ENCODE results near the gene RNF213. TPM values are rescaled to one million over a fixed set of nuclear protein-coding genes. Genes with fewer than 3 reads are reported as not detected.

RNF213 gene
- total and polyA plus RNA-seq, 2 of the 8 experiments (the other 6 are each of a cell fraction or from before 2014, with no cell fraction given) = 33.8 to 62.8 TPM

- Histone ChIP-seq H3K27ac (ENCODE audit: low read depth, low read length) (no peak overlapping the region), H3K56ac (replicated peaks; ENCODE audit: insufficient read length, low read depth, low read length) (no peak overlapping the region), H2BK20ac (ENCODE audit: low read length) (no peak overlapping the region), H3K79me1 (ENCODE audit: low read depth, low read length) (no peaks in the 10 kb centered on the region), H2BK5ac (ENCODE audit: low read depth, low read length) (no peak overlapping the region), H3K18ac (ENCODE audit: extremely low read depth, low read length) (no peak overlapping the region), H4K20me1 (replicated peaks in 1 of 2; ENCODE audit: control insufficient read depth in 1 of 2, insufficient read depth in 2 of 2, low read length in 2 of 2) (peaks cover 7 to 10% of the 10 kb centered on the region in 2 experiments), H3K4ac (replicated peaks; ENCODE audit: insufficient read length, low read depth, low read length) (no peak overlapping the region), H3K9ac (replicated peaks in 1 of 4; ENCODE audit: extremely low read depth in 1 of 4, low read depth in 3 of 4, low read length in 3 of 4) (no peak overlapping the region), H2BK120ac (replicated peaks; ENCODE audit: low read depth, low read length) (no peak overlapping the region), H4K91ac (replicated peaks; ENCODE audit: insufficient read length, low read length) (no peak overlapping the region), H3K27me3 (replicated peaks in 1 of 4; ENCODE audit: control insufficient read depth in 3 of 4, extremely low read depth in 1 of 4, insufficient read depth in 3 of 4, low read length in 3 of 4) (no peaks in the 10 kb centered on the region), H2BK15ac (ENCODE audit: low read length) (no peak overlapping the region), H2BK12ac (ENCODE audit: low read depth, low read length) (no peak overlapping the region), H4K8ac (ENCODE audit: extremely low read depth, insufficient read depth, low read length) (no peak overlapping the region), H3K79me2 (ENCODE audit: control insufficient read depth in 1 of 2, insufficient read depth in 2 of 2, low read length in 2 of 2) (no peaks in the 10 kb centered on the region), H3K9me3 (ENCODE audit: insufficient read depth in 2 of 2, low read depth in 1 of 2, low read length in 1 of 2) (no peaks in the 10 kb centered on the region), H3K23me2 (ENCODE audit: low read depth, low read length) (no peaks in the 10 kb centered on the region), H4K5ac (ENCODE audit: insufficient read length, low read depth, low read length) (no peak overlapping the region), H3K4me1 (replicated peaks in 1 of 4; ENCODE audit: control insufficient read depth in 3 of 4, insufficient read depth in 4 of 4, low read length in 3 of 4) (no peaks in the 10 kb centered on the region), H3K4me3 (ENCODE audit: extremely low read depth in 1 of 4, insufficient read depth in 2 of 4, low read depth in 3 of 4, low read length in 4 of 4) (no peak overlapping the region), H3K23ac (ENCODE audit: insufficient read length) (no peak overlapping the region), H3K4me2 (ENCODE audit: insufficient read depth in 1 of 2, low read depth in 2 of 2, low read length in 2 of 2) (no peak overlapping the region), H2AFZ (ENCODE audit: low read length) (no peak overlapping the region), H3K14ac (ENCODE audit: insufficient read length) (no peak overlapping the region), H2AK5ac (ENCODE audit: low read depth, low read length) (no peak overlapping the region), H3K36me3 (ENCODE audit: control insufficient read depth in 2 of 4, insufficient read depth in 4 of 4, low read length in 3 of 4) (peaks cover 13 to 65% (median 41%) of the 10 kb centered on the region in 4 experiments; a peak in 7 of 8 replicates)
- WGBS, 2 experiments (ENCODE audit: extremely low coverage in 1 of 2, insufficient coverage in 1 of 2, insufficient read length in 1 of 2, insufficient replicate concordance in 2 of 2, low coverage in 1 of 2, low lambda C conversion rate in 2 of 2, missing lambda C conversion rate in 1 of 2) = 95% methylated on average over 28 of the region's 28 CpGs; no CpG with 5 or more reads in 1 of the 2 experiments
- ChIA-PET CTCF (ENCODE audit: partially characterized antibody) (interaction anchor here (0.9 to 6.3 kb wide), 12 partner anchors 11 to 358 kb away, joined by 3 to 53 read pairs (median 8); no protein-coding TSS in a partner anchor), POLR2A (ENCODE audit: partially characterized antibody) (no interaction called here)
- DNase-seq (ENCODE audit: low read depth in 1 of 2, low spot score in 2 of 2) = no peak
- TF ChIP-seq CTBP2 (IDR thresholded peaks at IDR 0.05; ENCODE audit: borderline replicate concordance, insufficient read depth, insufficient read length, low read length) = no peak
- no peak for TF ChIP-seq CREB1 (IDR thresholded peaks at IDR 0.05)
- no peak for TF ChIP-seq JUND (IDR thresholded peaks at IDR 0.05; ENCODE audit: low read length)
- TF ChIP-seq GTF2F1 (IDR thresholded peaks at IDR 0.05; ENCODE audit: borderline replicate concordance, low read depth, low read length) = no peak
- TF ChIP-seq E2F6 (IDR thresholded peaks at IDR 0.05) = no peak
- no peak for TF ChIP-seq USF2 (IDR thresholded peaks at IDR 0.05; ENCODE audit: low read length)
- no peak for FAIRE-seq
Measured at GRCh38 chr17:80363518-80364090, 103.0 kb downstream of the RNF213 start.

Data from H1 (cell line).